Cardiac fibroblast (primary cell): ENCODE data around the gene RTF1.

Experiments used
- DNase-seq, 2 donors: peaks; one replicate each; pipeline versions ENCODE4 v3.0.0 to v3.0.0-alpha.2; 2010; ENCODE audit warnings: low read depth in 2 of 2
- H3K4me3 ChIP-seq, 2 donors: replicated peaks in 1 of 2; 1 replicate in 1 of 2; 2 replicates in 1 of 2; pipeline ENCODE4 v1.5.1; 2011; ENCODE audit warnings: low read depth in 2 of 2, low read length in 2 of 2, mild to moderate bottlenecking in 2 of 2, moderate library complexity in 1 of 2
- CTCF ChIP-seq: IDR thresholded peaks from one replicate; pipeline ENCODE4 v1.5.1; 2011; ENCODE audit warnings: low read depth, mild to moderate bottlenecking, low read length, inconsistent platforms

The RTF1 gene

DNA sequence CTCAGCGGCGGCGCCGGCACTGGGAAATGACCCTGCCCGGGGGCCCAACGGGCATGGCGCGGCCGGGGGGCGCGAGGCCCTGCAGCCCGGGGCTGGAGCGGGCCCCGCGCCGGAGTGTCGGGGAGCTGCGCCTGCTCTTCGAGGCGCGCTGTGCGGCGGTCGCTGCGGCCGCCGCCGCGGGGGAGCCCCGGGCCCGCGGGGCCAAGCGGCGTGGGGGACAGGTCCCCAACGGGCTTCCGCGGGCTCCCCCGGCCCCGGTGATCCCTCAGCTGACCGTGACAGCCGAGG, 77.0 kb downstream of the RTF1 start:
- TF ChIP-seq CTCF, result no peak
- DNase-seq, result no peak
- H3K4me3 ChIP-seq, result peak overlapping the region; percentile 17 to 53

- H3K4me3 ChIP-seq, result peak overlapping the region; percentile 17 to 43
- DNase-seq, result no peak
- no peak for TF ChIP-seq CTCF
Observed at GRCh38 chr15:41494190-41494921, 77.5 kb downstream of the RTF1 start.

DNA sequence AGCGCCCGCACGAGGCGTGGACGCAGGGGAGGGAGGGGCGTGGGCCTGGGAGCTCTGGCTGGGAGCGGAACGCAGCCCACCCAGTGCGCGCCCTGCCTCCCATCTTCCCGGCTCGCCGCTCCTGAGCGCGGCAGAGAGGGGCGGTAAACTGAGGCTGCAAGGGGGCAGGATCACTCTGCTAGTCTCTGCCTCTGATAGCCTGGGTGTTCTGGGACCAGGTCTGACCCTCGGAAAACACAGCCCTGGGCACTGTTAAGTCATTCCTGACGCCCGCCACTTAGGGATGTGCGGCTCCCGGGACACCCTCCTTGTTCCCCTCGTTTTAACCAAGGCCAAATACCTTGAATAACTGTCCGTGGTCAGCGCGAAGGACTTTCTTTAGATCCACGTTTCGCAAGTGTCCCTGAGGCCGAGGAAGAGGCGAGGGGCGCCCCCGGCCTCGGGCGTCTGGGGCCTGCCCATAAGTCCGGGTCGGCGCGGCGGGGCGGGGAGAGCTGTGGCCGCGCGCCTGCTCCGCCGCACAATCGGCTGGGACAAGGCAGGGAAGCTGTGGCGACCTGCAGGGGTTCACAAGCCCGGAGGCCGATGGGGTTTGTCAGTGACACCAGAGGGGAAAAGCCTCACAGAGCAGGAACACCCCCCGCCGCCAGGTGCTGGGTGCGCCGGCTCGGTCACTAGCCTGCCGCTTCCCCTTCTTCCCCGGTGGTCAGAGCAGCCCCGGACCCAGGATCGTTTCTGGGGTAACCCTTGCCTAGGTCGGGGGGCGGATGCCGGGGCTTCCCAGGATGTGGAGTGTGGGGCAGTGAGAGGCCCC, 78.2 kb downstream of the RTF1 start:
- H3K4me3 ChIP-seq, result no peak overlapping the region
- no peak for DNase-seq
- TF ChIP-seq CTCF, result no peak

DNA sequence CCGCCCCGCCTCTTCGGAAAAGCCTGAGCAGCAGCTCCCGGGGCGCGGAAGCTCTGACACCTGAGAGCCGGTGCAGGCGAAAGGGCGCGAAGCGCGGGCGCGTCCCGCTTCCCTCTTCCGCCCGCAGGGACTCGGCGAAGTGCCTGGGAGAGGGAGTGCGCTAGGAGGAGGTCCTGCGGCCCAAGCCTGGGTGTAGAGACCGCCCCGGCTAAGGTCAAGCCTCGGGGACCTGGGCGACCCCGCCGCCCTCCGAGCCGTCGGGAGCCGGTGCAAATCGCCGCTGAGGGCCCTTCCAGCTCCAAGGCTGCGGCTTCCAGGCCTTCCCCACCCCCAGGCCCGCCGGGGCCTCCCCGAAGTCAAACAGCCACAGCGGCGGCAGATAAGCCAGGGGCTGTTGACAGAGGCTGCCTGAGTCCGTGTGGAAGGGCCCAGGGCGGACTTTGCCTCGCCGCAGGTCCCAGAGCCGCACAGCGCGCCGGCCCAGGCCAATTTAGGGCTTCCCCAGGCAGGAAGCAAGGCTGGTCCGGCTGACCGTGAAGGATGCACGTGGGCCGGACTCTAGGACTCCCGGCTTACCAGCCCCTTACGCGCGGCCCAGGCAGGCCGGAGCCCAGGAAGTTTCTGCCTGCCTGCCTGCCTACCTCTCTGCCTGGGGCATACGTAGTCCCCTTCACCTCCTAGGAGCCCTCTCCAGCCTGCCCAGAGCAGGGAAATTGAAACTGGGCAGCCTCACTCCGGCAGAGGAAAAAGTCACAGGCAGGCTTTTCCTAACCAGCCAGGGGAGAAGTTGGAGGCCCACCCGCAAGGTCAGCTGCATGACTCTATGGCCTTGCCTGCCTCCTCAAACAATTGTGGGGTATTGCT, 79.1 kb downstream of the RTF1 start:
- TF ChIP-seq CTCF, result no peak
- no peak overlapping the region for H3K4me3 ChIP-seq
- no peak for DNase-seq

DNA sequence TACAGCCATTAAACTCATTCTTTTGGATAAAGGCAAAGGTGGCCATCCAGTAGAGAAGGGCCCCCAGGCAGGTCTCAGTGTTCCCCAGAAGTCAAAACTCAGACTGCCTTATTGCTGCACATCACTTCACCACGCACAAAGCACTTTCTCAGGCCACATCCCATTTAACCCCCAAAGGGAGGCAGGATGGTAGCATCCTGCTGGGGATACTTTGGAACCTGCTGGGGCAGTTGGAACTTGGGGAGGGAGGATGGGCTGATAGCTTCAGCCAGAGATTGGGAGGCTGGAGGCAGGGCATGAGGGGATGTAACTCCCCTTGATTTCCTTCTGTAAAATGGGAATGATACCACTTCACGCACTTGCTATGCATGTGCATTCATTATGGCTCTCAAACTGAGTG, 81.8 kb downstream of the RTF1 start:
- no peak for TF ChIP-seq CTCF
- no peak overlapping the region for H3K4me3 ChIP-seq
- DNase-seq, result no peak

- no peak for DNase-seq
- TF ChIP-seq CTCF, result no peak
- H3K4me3 ChIP-seq, result no peak overlapping the region
Observed at GRCh38 chr15:41499109-41499851, 82.4 kb downstream of the RTF1 start.
